ENCODE data around the gene PRSS57. TPM values are rescaled to one million over a fixed set of nuclear protein-coding genes. Genes with fewer than 3 reads are reported as not detected.
"Not testable (repeated sequence)": the region's sequence is repeated elsewhere in the genome, so short reads cannot be mapped to it uniquely, and the experiment has no call there.

PRSS57 gene
- total RNA-seq, 2 experiments from 2014 or later = 0.59 TPM; not detected in 1

- CTCF ChIA-PET = interaction anchor here (0.6 to 2.4 kb wide), 8 partner anchors 12 to 258 kb away, joined by 3 to 10 read pairs (median 6); partner anchors contain the start of gene RNF126
- peak overlapping the region; percentile 61 for H3K27ac Mint-ChIP-seq
These were observed 15.6 kb downstream of the PRSS57 start for GRCh38 chr19:679418-680286.

GRCh38 chr19:678791-679388, 16.4 kb downstream of the PRSS57 start:
- peaks cover 2% of the 10 kb centered on the region for H3K4me1 Mint-ChIP-seq
- DNase-seq (no peak), ATAC-seq (no peak)
- no peak overlapping the region for H3K27ac Mint-ChIP-seq
- no peaks in the 10 kb centered on the region for H3K36me3 Mint-ChIP-seq
- peaks cover 14% of the 10 kb centered on the region for H3K27me3 Mint-ChIP-seq
- CTCF ChIA-PET = interaction anchor here (0.6 to 2.4 kb wide), 6 partner anchors 11 to 258 kb away, joined by 3 to 10 read pairs (median 4); no protein-coding TSS in a partner anchor
- H3K9me3 Mint-ChIP-seq (ENCODE audit: low read depth) = no peaks in the 10 kb centered on the region
- peak overlapping the region; percentile 43 for H3K4me3 Mint-ChIP-seq

More at GRCh38 chr19:679418-680286, 15.6 kb downstream of the PRSS57 start:
- Mint-ChIP-seq H3K27me3 (peaks cover 11% of the 10 kb centered on the region), H3K4me3 (peak overlapping the region; percentile 54), H3K36me3 (no peaks in the 10 kb centered on the region), H3K9me3 (ENCODE audit: low read depth) (no peaks in the 10 kb centered on the region), H3K4me1 (peaks cover 2% of the 10 kb centered on the region)
- DNase-seq (peak; percentile 58), ATAC-seq (peak; percentile 2)

- H3K9me3 Mint-ChIP-seq (ENCODE audit: low read depth) = no peaks in the 10 kb centered on the region
- H3K27ac Mint-ChIP-seq = no peak overlapping the region
- peaks cover 19% of the 10 kb centered on the region for H3K27me3 Mint-ChIP-seq
- H3K4me1 Mint-ChIP-seq = peaks cover 2% of the 10 kb centered on the region
- ATAC-seq (no peak), DNase-seq (no peak)
- no peak overlapping the region for H3K4me3 Mint-ChIP-seq
- no peaks in the 10 kb centered on the region for H3K36me3 Mint-ChIP-seq
- CTCF ChIA-PET = interaction anchor here (0.6 to 0.9 kb wide), 2 partner anchors 94 to 172 kb away, joined by 3 read pairs; no protein-coding TSS in a partner anchor
These were observed 17.4 kb downstream of the PRSS57 start for GRCh38 chr19:677601-678436.

GRCh38 chr19:677201-677600, 18.1 kb downstream of the PRSS57 start:
- Mint-ChIP-seq H3K27ac (no peak overlapping the region), H3K4me1 (peaks cover 2% of the 10 kb centered on the region), H3K4me3 (no peak overlapping the region), H3K36me3 (no peaks in the 10 kb centered on the region), H3K27me3 (peaks cover 19% of the 10 kb centered on the region), H3K9me3 (ENCODE audit: low read depth) (no peaks in the 10 kb centered on the region)
- ATAC-seq (no peak), DNase-seq (no peak)
- CTCF ChIA-PET = interaction anchor here (0.6 to 0.9 kb wide), 2 partner anchors 93 to 171 kb away, joined by 3 read pairs; no protein-coding TSS in a partner anchor

- DNase-seq (no peak), ATAC-seq (no peak)
- Mint-ChIP-seq H3K27me3 (peaks cover 19% of the 10 kb centered on the region), H3K9me3 (ENCODE audit: low read depth) (no peaks in the 10 kb centered on the region), H3K36me3 (no peaks in the 10 kb centered on the region), H3K4me3 (no peak within 1 kb of the TSS), H3K4me1 (peaks cover 2% of the 10 kb centered on the region), H3K27ac (no peak within 1 kb of the TSS)
- CTCF ChIA-PET = interaction anchor here (0.7 to 0.9 kb wide), 2 partner anchors 58 to 92 kb away, joined by 3 read pairs; no protein-coding TSS in a partner anchor
These were observed 18.7 kb downstream of the PRSS57 start, which contains the start of gene FSTL3 for GRCh38 chr19:676339-677105. Gene FSTL3, plus strand, starts transcription at chr19:676392. Its CDS starts 32 bp downstream, at chr19:676424.

GRCh38 chr19:676007-676338, 19.3 kb downstream of the PRSS57 start:
- Mint-ChIP-seq H3K27me3 (peaks cover 19% of the 10 kb centered on the region), H3K36me3 (no peaks in the 10 kb centered on the region), H3K4me1 (no peaks in the 10 kb centered on the region), H3K27ac (no peak overlapping the region), H3K4me3 (no peak overlapping the region), H3K9me3 (ENCODE audit: low read depth) (no peaks in the 10 kb centered on the region)
- CTCF ChIA-PET = no interaction called here
- DNase-seq (no peak), ATAC-seq (no peak)

- Mint-ChIP-seq H3K36me3 (no peaks in the 10 kb centered on the region), H3K4me3 (no peak overlapping the region), H3K4me1 (no peaks in the 10 kb centered on the region), H3K27me3 (peaks cover 19% of the 10 kb centered on the region), H3K9me3 (ENCODE audit: low read depth) (no peaks in the 10 kb centered on the region), H3K27ac (no peak overlapping the region)
- ATAC-seq (no peak), DNase-seq (no peak)
- CTCF ChIA-PET = no interaction called here
These were observed 20.7 kb downstream of the PRSS57 start for GRCh38 chr19:674282-675151.

GRCh38 chr19:670609-671075, 24.6 kb downstream of the PRSS57 start:
- Mint-ChIP-seq H3K4me1 (no peaks in the 10 kb centered on the region), H3K4me3 (no peak overlapping the region), H3K27ac (no peak overlapping the region), H3K27me3 (peaks cover 27% of the 10 kb centered on the region), H3K9me3 (ENCODE audit: low read depth) (peaks cover 2% of the 10 kb centered on the region), H3K36me3 (no peaks in the 10 kb centered on the region)
- no peak for ATAC-seq
- no peak for DNase-seq
- CTCF ChIA-PET = no interaction called here

GRCh38 chr19:668675-669434, 26.4 kb downstream of the PRSS57 start:
- not testable (repeated sequence) for H3K4me3 Mint-ChIP-seq; DNase-seq; H3K27ac Mint-ChIP-seq; ATAC-seq; H3K36me3 Mint-ChIP-seq; H3K9me3 Mint-ChIP-seq (ENCODE audit: low read depth); H3K4me1 Mint-ChIP-seq
- H3K27me3 Mint-ChIP-seq = peaks cover 16% of the 10 kb centered on the region
- CTCF ChIA-PET = interaction anchor here (1.2 to 2.0 kb wide), 3 partner anchors 11 to 68 kb away, joined by 3 to 7 read pairs (median 5); no protein-coding TSS in a partner anchor

GRCh38 chr19:666985-667573, 28.2 kb downstream of the PRSS57 start:
- H3K9me3 Mint-ChIP-seq (ENCODE audit: low read depth); H3K36me3 Mint-ChIP-seq; DNase-seq; H3K27ac Mint-ChIP-seq; ATAC-seq; H3K4me3 Mint-ChIP-seq: not testable (repeated sequence)
- H3K4me1 Mint-ChIP-seq = peaks cover 16% of the 10 kb centered on the region
- H3K27me3 Mint-ChIP-seq = peaks cover 12% of the 10 kb centered on the region
- CTCF ChIA-PET = interaction anchor here (0.9 to 2.0 kb wide), 2 partner anchors 12 to 67 kb away, joined by 5 read pairs; no protein-coding TSS in a partner anchor

Measured in activated CD8-positive, alpha-beta memory T cell treated with anti-CD3 and anti-CD28 coated beads, Interleukin-2, amount 10 ng/mL, durations not matched to agents 7 days and 5 days (primary cell).